ENCODE measurements around the gene NRIP1. TPM values are rescaled to one million over a fixed set of nuclear protein-coding genes. Genes with fewer than 3 reads are reported as not detected.

NRIP1 gene
- total and polyA plus RNA-seq, 2 of the 8 experiments (the other 6 are each of a cell fraction or from before 2014, with no cell fraction given) = 1.5 to 9.3 TPM

DNA sequence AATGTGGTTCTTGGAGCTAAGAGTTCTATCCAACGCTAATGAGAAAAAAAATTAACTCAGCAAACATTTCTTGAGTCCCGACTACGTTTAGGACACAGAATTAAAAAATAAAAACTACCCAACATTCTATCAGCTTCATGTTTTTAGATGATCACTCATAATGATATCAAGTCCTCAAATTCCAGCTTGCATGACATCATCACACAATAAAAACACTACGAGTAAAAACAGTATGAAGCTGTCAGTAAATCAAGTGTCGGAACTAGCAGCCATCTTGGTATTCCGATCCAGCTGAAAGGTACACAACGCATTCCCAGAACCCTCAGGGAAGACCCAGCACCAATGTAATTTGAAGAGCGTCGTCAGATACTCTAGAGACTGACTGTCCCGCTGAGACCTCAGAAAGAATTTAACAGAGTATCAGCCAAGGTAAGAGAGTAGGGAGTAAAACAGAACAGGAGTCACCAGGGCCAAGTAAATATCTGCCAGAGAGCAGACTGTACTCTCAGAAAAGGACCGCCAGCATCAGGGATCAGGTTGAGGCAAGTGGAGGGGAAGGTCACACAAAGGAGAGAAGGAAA, 57.0 kb downstream of the NRIP1 start:
- Histone ChIP-seq H4K20me1 (replicated peaks in 1 of 2; ENCODE audit: control insufficient read depth in 1 of 2, insufficient read depth in 2 of 2, low read length in 2 of 2) (peaks cover 2 to 12% of the 10 kb centered on the region in 2 experiments), H3K27me3 (replicated peaks in 1 of 4; ENCODE audit: control insufficient read depth in 3 of 4, extremely low read depth in 1 of 4, insufficient read depth in 3 of 4, low read length in 3 of 4) (peaks cover 5 to 32% (median 7%) of the 10 kb centered on the region in 4 experiments)
- CTCF ChIA-PET (ENCODE audit: partially characterized antibody) = interaction anchor here (1.3 kb wide), 1 partner anchor 514 kb away, joined by 3 read pairs; no protein-coding TSS in a partner anchor

More for the DNA sequence above, 57.0 kb downstream of the NRIP1 start:
- no peak overlapping the region for H3K18ac ChIP-seq (ENCODE audit: extremely low read depth, low read length)
- TF ChIP-seq TAF7 (optimal IDR thresholded peaks at IDR 0.05; ENCODE audit: borderline replicate concordance, low read depth, low read length) (no peak), YY1 (IDR thresholded peaks at IDR 0.05; ENCODE audit: low read depth, low read length) (no peak), CHD2 (IDR thresholded peaks at IDR 0.05; ENCODE audit: low read length) (no peak), ZNF274 (IDR thresholded peaks at IDR 0.05; ENCODE audit: borderline replicate concordance, extremely low read depth, low read length) (no peak)
- H2BK12ac ChIP-seq (ENCODE audit: low read depth, low read length) = no peak overlapping the region
- no peak overlapping the region for H3K4me2 ChIP-seq (ENCODE audit: insufficient read depth in 1 of 2, low read depth in 2 of 2, low read length in 2 of 2)
- H3K4me1 ChIP-seq (replicated peaks in 1 of 4; ENCODE audit: control insufficient read depth in 3 of 4, insufficient read depth in 4 of 4, low read length in 3 of 4) = peaks cover 0 to 5% (median 1%) of the 10 kb centered on the region in 4 experiments; a peak in 3 of 7 replicates
- no peak overlapping the region for H2BK120ac ChIP-seq (replicated peaks; ENCODE audit: low read depth, low read length)
- H3K4me3 ChIP-seq (ENCODE audit: extremely low read depth in 1 of 4, insufficient read depth in 2 of 4, low read depth in 3 of 4, low read length in 4 of 4) = no peak overlapping the region
- H4K91ac ChIP-seq (replicated peaks; ENCODE audit: insufficient read length, low read length) = no peak overlapping the region
- no peaks in the 10 kb centered on the region for H3K79me1 ChIP-seq (ENCODE audit: low read depth, low read length)
- no peak overlapping the region for H4K8ac ChIP-seq (ENCODE audit: extremely low read depth, insufficient read depth, low read length)
- POLR2A ChIA-PET (ENCODE audit: partially characterized antibody) = no interaction called here
- no peak overlapping the region for H3K4ac ChIP-seq (replicated peaks; ENCODE audit: insufficient read length, low read depth, low read length)
- H3K36me3 ChIP-seq (ENCODE audit: control insufficient read depth in 2 of 4, insufficient read depth in 4 of 4, low read length in 3 of 4) = no peaks in the 10 kb centered on the region
- H3K27ac ChIP-seq (ENCODE audit: low read depth, low read length) = no peak overlapping the region
- H3K9ac ChIP-seq (replicated peaks in 1 of 4; ENCODE audit: extremely low read depth in 1 of 4, low read depth in 3 of 4, low read length in 3 of 4) = no peak overlapping the region
- H2BK20ac ChIP-seq (ENCODE audit: low read length) = no peak overlapping the region
- H2BK5ac ChIP-seq (ENCODE audit: low read depth, low read length) = no peak overlapping the region
- 0 out of 4 replicates have a peak, but pooled peaks cover 0 to 4% of the 10 kb centered on the region in 2 experiments for H3K79me2 ChIP-seq (ENCODE audit: control insufficient read depth in 1 of 2, insufficient read depth in 2 of 2, low read length in 2 of 2)
- DNase-seq (ENCODE audit: low read depth in 1 of 2, low spot score in 2 of 2) (no peak), FAIRE-seq (no peak)
- no peak overlapping the region for H3K14ac ChIP-seq (ENCODE audit: insufficient read length)
- no peak overlapping the region for H2AK5ac ChIP-seq (ENCODE audit: low read depth, low read length)
- no peak overlapping the region for H2BK15ac ChIP-seq (ENCODE audit: low read length)
- no peak overlapping the region for H2AFZ ChIP-seq (ENCODE audit: low read length)
- H3K23me2 ChIP-seq (ENCODE audit: low read depth, low read length) = no peaks in the 10 kb centered on the region
- 89% methylated on average over 11 of the region's 11 CpGs; no CpG with 5 or more reads in 1 of the 2 experiments for WGBS, 2 experiments (ENCODE audit: extremely low coverage in 1 of 2, insufficient coverage in 1 of 2, insufficient read length in 1 of 2, insufficient replicate concordance in 2 of 2, low coverage in 1 of 2, low lambda C conversion rate in 2 of 2, missing lambda C conversion rate in 1 of 2)
- H3K9me3 ChIP-seq (ENCODE audit: insufficient read depth in 2 of 2, low read depth in 1 of 2, low read length in 1 of 2) = no peaks in the 10 kb centered on the region
- no peak overlapping the region for H3K23ac ChIP-seq (ENCODE audit: insufficient read length)
- H4K5ac ChIP-seq (ENCODE audit: insufficient read length, low read depth, low read length) = no peak overlapping the region
- no peak overlapping the region for H3K56ac ChIP-seq (replicated peaks; ENCODE audit: insufficient read length, low read depth, low read length)
